Measurements from ENCODE around the gene G6PC1.
"Not testable (repeated sequence)": the region's sequence is repeated elsewhere in the genome, so short reads cannot be mapped to it uniquely, and the experiment has no call there.

G6PC1 gene

DNA sequence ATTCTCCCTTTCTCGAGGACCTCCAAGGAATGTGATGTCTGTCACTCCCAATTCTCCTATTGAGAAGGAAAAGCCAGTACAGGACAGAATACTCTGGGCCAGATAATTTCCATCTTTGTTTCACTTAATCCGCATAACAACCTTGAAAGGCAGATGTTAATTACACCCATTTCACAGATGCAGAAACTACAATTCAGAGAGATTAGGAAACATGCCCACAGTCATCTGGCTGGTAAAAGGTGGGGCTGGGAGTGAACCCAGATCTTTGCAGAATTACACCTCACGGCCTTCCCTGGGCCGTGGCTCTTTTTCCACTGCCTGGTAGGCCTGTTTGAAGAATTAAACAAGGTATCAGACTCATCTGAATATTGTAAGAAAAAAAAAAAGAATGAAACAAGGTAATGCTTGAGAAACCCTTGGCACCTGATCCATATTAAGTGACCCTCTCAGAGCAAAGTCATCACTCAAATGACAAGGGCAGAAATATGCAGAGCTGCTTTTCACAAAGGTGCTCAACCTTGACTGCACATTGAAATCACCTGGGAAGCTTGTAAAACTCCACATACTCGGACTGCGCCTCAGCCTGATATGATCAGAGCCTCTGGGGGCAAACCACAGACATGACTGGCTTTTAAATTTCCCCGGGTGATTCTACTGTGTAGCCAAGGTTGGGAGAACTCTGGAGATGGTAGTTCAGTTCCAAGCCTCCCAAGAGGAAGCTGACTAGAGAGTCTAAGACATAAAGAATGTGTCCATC is 16.6 kb upstream of the G6PC1 start:
- in situ Hi-C loops (cut with HindIII; ENCODE audit: low sequenced_read_pairs), result loop anchor here (5.0 kb wide), 1 partner anchor 47 kb away; no protein-coding TSS in a partner anchor
- TF ChIP-seq, protein P1, sequence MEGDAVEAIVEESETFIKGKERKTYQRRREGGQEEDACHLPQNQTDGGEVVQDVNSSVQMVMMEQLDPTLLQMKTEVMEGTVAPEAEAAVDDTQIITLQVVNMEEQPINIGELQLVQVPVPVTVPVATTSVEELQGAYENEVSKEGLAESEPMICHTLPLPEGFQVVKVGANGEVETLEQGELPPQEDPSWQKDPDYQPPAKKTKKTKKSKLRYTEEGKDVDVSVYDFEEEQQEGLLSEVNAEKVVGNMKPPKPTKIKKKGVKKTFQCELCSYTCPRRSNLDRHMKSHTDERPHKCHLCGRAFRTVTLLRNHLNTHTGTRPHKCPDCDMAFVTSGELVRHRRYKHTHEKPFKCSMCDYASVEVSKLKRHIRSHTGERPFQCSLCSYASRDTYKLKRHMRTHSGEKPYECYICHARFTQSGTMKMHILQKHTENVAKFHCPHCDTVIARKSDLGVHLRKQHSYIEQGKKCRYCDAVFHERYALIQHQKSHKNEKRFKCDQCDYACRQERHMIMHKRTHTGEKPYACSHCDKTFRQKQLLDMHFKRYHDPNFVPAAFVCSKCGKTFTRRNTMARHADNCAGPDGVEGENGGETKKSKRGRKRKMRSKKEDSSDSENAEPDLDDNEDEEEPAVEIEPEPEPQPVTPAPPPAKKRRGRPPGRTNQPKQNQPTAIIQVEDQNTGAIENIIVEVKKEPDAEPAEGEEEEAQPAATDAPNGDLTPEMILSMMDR (IDR thresholded peaks at IDR 0.05; ENCODE audit: low read depth, low read length, missing control alignments), result no peak
- DNase-seq (ENCODE audit: low read depth), result no peak
- no peak overlapping the region for H3K4me3 ChIP-seq (ENCODE audit: low read depth, low read length)

DNA sequence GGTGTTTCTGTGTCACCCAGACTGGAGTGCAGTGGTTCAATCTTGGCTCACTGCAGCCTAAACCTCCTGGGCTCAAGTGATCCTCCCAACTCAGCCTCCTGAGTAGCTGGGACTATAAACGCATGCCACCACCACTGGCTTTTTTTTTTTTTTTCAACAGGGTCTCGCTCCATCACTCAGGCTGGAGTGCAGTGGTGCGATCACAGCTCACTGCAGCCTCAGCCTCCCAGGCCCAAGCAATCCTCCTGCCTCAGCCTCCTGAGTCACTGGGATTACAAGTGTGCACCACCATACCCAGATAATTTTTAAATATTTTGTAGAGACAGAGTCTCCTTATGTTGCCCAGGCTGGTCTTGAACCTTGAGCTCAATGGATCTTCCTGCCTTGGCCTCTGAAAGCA is 14.8 kb upstream of the G6PC1 start:
- in situ Hi-C loops (cut with HindIII; ENCODE audit: low sequenced_read_pairs); DNase-seq (ENCODE audit: low read depth); H3K4me3 ChIP-seq (ENCODE audit: low read depth, low read length): not testable (repeated sequence)

DNA sequence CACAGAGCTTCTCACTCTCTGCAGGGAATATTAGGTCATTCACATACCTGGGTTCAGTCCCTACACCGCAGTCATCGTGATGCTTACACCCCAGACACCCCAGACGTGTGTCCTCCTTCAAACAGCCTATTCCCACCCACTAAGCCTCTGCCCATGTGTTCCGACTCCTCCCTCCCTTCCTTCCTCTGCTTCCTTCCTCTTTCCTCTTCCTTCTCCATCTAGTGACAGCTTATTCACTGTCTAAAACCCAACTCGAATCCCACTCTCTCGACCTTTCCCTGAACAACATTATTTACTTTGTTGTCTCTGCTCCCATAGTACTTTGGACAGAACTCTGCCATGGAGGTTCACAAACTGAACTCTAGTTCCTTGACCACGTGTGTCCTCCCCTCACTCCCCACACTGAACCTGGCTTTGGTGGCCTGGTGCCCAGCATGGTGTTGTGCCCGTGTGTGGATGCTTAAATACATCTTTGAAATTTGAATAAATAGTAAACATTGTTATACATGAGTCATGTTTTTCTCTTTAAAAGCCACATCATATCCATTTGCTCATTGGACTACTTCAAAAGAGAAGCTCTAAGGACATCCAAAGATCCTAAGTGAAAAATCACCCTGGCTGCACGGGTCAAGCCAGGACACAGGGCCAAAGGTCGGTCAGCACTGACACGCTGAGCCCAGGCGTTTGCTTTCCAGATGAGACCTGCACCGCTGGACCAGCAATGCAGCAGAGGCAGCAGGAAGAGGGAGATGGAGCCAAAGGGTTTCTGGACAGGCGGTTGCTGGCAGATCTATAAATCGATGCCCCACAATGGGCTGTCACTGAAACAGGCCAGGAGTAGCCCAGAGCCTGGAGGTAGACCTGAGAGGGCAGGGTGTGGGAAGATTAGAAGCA is 14.1 kb upstream of the G6PC1 start:
- TF ChIP-seq, protein P1 (IDR thresholded peaks at IDR 0.05; ENCODE audit: low read depth, low read length, missing control alignments), result no peak
- in situ Hi-C loops (cut with HindIII; ENCODE audit: low sequenced_read_pairs), result no loop called here
- DNase-seq (ENCODE audit: low read depth), result no peak
- no peak overlapping the region for H3K4me3 ChIP-seq (ENCODE audit: low read depth, low read length)

DNA sequence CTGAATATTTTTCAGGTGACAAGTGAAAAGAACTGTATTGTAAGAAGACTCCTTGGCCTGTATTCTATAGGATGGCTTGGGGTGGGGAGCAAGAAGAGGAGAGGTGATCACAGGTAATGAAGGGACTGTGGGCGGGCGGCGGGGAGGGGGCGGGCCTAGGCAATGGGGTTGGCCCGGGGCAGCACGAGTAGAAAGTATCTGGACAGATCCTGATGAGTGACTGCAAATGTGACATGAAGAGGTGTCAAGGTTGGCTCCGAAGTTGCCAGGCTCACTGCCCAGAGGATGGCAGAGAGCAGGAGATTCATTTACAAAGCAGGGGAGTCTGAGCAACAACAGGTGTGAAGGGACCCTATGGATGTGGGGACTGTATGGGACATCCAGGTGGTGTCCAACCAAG is 10.8 kb upstream of the G6PC1 start:
- in situ Hi-C loops (cut with HindIII; ENCODE audit: low sequenced_read_pairs), result loop anchor here (5.0 kb wide), 1 partner anchor 33 kb away; no protein-coding TSS in a partner anchor
- TF ChIP-seq, protein P1 (IDR thresholded peaks at IDR 0.05; ENCODE audit: low read depth, low read length, missing control alignments), result no peak
- no peak overlapping the region for H3K4me3 ChIP-seq (ENCODE audit: low read depth, low read length)
- no peak for DNase-seq (ENCODE audit: low read depth)

DNA sequence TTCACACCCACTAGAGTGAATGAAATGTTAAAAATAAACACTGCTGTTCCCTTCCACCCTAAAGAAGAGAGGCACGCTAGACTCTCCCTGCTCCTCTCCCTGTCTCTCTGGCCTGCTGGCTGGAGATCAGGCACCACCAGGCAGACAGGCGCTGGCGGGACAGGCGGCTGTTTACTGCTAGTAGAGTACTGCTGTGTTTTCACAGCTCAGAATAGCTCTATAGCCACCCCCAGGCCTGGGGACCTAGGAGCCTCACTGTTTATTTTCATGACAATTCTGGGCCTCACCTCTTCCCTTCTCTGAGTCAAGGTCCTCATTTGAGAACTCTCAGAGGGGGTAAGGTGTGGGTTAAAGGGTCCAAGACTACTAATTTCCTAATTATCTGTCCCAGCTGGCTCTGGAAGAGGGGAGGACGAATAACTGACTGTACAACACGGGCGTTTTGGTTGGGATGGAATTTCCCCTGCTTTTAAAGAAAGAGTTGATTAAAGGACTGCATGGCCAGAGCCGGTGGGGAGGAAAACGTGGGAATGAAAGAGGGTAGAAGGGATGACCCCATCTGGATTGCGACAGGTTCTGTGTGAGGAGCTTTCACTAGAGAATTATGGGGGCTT is 9.0 kb upstream of the G6PC1 start:
- H3K4me3 ChIP-seq (ENCODE audit: low read depth, low read length), result no peak overlapping the region
- DNase-seq (ENCODE audit: low read depth), result no peak
- in situ Hi-C loops (cut with HindIII; ENCODE audit: low sequenced_read_pairs), result loop anchor here (5.0 kb wide), 1 partner anchor 34 kb away; no protein-coding TSS in a partner anchor
- TF ChIP-seq, protein P1 (IDR thresholded peaks at IDR 0.05; ENCODE audit: low read depth, low read length, missing control alignments), result no peak

DNA sequence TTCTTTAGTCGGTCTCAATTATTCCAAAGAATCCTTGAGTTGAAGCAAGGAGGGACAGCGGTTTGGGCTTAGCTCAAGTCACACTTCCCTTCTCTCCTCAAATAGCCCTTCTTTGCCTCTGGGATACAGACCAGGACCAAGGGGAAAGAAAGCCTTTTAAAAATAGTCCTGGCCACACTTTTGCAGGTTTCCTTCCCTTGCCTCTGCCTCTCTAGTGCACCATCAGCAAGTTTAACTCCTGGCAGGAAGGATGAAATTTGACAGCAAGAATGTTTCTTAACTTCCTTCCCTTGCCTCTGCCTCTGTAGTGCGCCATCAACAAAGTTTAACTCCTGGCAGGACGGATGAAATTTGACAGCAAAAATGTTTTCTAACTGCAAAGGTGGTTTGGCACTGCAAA is 7.2 kb upstream of the G6PC1 start:
- TF ChIP-seq, protein P1 (IDR thresholded peaks at IDR 0.05; ENCODE audit: low read depth, low read length, missing control alignments), result no peak
- no peak for DNase-seq (ENCODE audit: low read depth)
- H3K4me3 ChIP-seq (ENCODE audit: low read depth, low read length), result no peak overlapping the region
- in situ Hi-C loops (cut with HindIII; ENCODE audit: low sequenced_read_pairs), result loop anchor here (5.0 kb wide), 1 partner anchor 36 kb away; no protein-coding TSS in a partner anchor

All from astrocyte of the cerebellum (primary cell).